ENCODE measurements around the gene TMEM81. TPM values are rescaled to one million over a fixed set of nuclear protein-coding genes. Genes with fewer than 3 reads are reported as not detected.

TMEM81 gene
- total and polyA plus RNA-seq, 4 donors, result 0.78 to 2.8 (median 0.89) TPM

DNA sequence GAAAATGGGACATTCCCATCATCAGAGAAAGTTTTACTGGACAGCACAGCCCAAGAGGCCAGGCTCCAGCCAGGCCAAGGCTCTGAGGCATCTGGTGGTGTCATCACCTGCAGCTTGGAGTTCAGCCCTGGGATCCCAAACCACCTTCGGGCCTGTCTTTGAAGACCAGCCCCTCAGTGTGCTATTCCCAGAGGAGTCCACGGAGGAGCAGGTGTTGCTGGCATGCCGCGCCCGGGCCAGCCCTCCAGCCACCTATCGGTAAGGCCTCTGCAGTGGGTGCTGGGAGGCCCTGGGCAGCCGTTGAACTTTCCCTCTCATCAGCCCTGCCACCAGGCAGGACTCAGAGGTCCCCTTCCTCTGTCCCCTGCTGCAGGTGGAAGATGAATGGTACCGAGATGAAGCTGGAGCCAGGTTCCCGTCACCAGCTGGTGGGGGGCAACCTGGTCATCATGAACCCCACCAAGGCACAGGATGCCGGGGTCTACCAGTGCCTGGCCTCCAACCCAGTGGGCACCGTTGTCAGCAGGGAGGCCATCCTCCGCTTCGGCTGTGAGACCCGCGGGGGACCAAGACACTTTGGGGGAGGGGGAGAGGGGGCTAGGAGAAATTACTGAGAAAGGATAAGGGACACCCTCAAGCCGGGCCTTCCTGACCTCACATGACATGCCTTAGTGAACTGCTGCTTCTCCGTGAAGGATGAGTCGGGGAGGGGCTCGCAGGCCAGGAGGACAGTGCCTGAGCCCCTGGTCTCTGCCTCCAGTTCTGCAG, 26.3 kb downstream of the TMEM81 start:
- no peak overlapping the region for H3K9ac ChIP-seq (ENCODE audit: low read depth in 1 of 2, low read length in 2 of 2)
- no peak for TF ChIP-seq JUND (IDR thresholded peaks at IDR 0.05)
- TF ChIP-seq, protein P1, sequence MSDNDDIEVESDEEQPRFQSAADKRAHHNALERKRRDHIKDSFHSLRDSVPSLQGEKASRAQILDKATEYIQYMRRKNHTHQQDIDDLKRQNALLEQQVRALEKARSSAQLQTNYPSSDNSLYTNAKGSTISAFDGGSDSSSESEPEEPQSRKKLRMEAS (IDR thresholded peaks at IDR 0.05), result no peak
- TF ChIP-seq ZBTB33 (IDR thresholded peaks at IDR 0.05), result no peak
- no peak for TF ChIP-seq YY1 (IDR thresholded peaks at IDR 0.05)
- TF ChIP-seq FOXA1 (IDR thresholded peaks at IDR 0.05), result no peak
- TF ChIP-seq FOXA2 (IDR thresholded peaks at IDR 0.05), result no peak
- no peak for TF ChIP-seq SP1 (IDR thresholded peaks at IDR 0.05)
- TF ChIP-seq, protein P2, sequence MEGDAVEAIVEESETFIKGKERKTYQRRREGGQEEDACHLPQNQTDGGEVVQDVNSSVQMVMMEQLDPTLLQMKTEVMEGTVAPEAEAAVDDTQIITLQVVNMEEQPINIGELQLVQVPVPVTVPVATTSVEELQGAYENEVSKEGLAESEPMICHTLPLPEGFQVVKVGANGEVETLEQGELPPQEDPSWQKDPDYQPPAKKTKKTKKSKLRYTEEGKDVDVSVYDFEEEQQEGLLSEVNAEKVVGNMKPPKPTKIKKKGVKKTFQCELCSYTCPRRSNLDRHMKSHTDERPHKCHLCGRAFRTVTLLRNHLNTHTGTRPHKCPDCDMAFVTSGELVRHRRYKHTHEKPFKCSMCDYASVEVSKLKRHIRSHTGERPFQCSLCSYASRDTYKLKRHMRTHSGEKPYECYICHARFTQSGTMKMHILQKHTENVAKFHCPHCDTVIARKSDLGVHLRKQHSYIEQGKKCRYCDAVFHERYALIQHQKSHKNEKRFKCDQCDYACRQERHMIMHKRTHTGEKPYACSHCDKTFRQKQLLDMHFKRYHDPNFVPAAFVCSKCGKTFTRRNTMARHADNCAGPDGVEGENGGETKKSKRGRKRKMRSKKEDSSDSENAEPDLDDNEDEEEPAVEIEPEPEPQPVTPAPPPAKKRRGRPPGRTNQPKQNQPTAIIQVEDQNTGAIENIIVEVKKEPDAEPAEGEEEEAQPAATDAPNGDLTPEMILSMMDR (IDR thresholded peaks at IDR 0.05; ENCODE audit: low read depth, low read length, missing input control), result no peak
- no peak for TF ChIP-seq ATF3 (IDR thresholded peaks at IDR 0.05)
- TF ChIP-seq HNF4G (IDR thresholded peaks at IDR 0.05), result no peak
- TF ChIP-seq, protein P3, sequence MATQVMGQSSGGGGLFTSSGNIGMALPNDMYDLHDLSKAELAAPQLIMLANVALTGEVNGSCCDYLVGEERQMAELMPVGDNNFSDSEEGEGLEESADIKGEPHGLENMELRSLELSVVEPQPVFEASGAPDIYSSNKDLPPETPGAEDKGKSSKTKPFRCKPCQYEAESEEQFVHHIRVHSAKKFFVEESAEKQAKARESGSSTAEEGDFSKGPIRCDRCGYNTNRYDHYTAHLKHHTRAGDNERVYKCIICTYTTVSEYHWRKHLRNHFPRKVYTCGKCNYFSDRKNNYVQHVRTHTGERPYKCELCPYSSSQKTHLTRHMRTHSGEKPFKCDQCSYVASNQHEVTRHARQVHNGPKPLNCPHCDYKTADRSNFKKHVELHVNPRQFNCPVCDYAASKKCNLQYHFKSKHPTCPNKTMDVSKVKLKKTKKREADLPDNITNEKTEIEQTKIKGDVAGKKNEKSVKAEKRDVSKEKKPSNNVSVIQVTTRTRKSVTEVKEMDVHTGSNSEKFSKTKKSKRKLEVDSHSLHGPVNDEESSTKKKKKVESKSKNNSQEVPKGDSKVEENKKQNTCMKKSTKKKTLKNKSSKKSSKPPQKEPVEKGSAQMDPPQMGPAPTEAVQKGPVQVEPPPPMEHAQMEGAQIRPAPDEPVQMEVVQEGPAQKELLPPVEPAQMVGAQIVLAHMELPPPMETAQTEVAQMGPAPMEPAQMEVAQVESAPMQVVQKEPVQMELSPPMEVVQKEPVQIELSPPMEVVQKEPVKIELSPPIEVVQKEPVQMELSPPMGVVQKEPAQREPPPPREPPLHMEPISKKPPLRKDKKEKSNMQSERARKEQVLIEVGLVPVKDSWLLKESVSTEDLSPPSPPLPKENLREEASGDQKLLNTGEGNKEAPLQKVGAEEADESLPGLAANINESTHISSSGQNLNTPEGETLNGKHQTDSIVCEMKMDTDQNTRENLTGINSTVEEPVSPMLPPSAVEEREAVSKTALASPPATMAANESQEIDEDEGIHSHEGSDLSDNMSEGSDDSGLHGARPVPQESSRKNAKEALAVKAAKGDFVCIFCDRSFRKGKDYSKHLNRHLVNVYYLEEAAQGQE (IDR thresholded peaks at IDR 0.05), result no peak
- TF ChIP-seq RAD21 (IDR thresholded peaks at IDR 0.05), result no peak
- no peak for TF ChIP-seq GABPA (IDR thresholded peaks at IDR 0.05 in 1 of 2, conservative IDR thresholded peaks at IDR 0.05 in 1 of 2)
- no peak for TF ChIP-seq EGR1 (IDR thresholded peaks at IDR 0.05; ENCODE audit: low read depth in 2 of 2)
- no peak for TF ChIP-seq HNF4A (conservative IDR thresholded peaks at IDR 0.05)
- WGBS, result 93% methylated on average over 19 of the region's 19 CpGs
- no peaks in the 10 kb centered on the region for H3K27me3 ChIP-seq (ENCODE audit: control insufficient read depth in 4 of 4, insufficient read depth in 4 of 4, low read length in 3 of 4)
- no peak for DNase-seq (ENCODE audit: low spot score)
- no peak overlapping the region for H3K27ac ChIP-seq (ENCODE audit: low read depth in 1 of 2, low read length in 2 of 2)
- no peaks in the 10 kb centered on the region for H3K9me3 ChIP-seq (ENCODE audit: control insufficient read depth in 4 of 4, low read length in 3 of 4)
- H3K36me3 ChIP-seq (ENCODE audit: control insufficient read depth in 4 of 4, insufficient read depth in 3 of 4, low read depth in 1 of 4, low read length in 3 of 4), result no peaks in the 10 kb centered on the region
- H3K4me1 ChIP-seq (ENCODE audit: control insufficient read depth in 4 of 4, insufficient read depth in 4 of 4, low read length in 3 of 4), result peaks cover 0 to 3% (median 0%) of the 10 kb centered on the region in 4 donors
- H3K4me3 ChIP-seq (ENCODE audit: low read depth in 1 of 3, low read length in 3 of 3), result no peak overlapping the region
